Mucosa of descending colon (tissue), 3 donors: ENCODE measurements around the gene HOXA3. TPM values are rescaled to one million over a fixed set of nuclear protein-coding genes. Genes with fewer than 3 reads are reported as not detected.
A peak's percentile ranks its signal among the peaks of the same experiment; 100 is the strongest.

Experiments used
- ATAC-seq: fragments of 200-7000 bp; cut with Tn5 transposase; one replicate; pipeline ENCODE4 v1.9.1; 2020; ENCODE audit warnings: mild to moderate bottlenecking, moderate library complexity
- DNase-seq, 3 donors: peaks; one replicate each; pipeline ENCODE4 v3.0.0-alpha.2; 2020
- H3K36me3 ChIP-seq: fragments of 200-600 bp; one replicate; pipeline ENCODE4 v1.8.0; 2021; ENCODE audit warnings: low read depth, mild to moderate bottlenecking
- H3K4me1 ChIP-seq: fragments of 200-600 bp; one replicate; pipeline ENCODE4 v1.8.0; 2021; ENCODE audit warnings: low read depth, mild to moderate bottlenecking
- H3K4me3 ChIP-seq: fragments of 200-600 bp; one replicate; pipeline ENCODE4 v1.8.0; 2021; ENCODE audit warnings: mild to moderate bottlenecking
- H3K9me3 ChIP-seq: fragments of 200-600 bp; one replicate; pipeline ENCODE4 v1.8.0; 2021; ENCODE audit warnings: mild to moderate bottlenecking
- CTCF ChIP-seq: fragments of 200-600 bp; IDR thresholded peaks from one replicate; pipeline ENCODE4 v1.8.0; 2022; ENCODE audit warnings: antibody characterized with exemption, mild to moderate bottlenecking
- intact Hi-C, 2 donors: fragments of 100-400 bp; cut with DNase I in 1 of 2; cut with micrococcal nuclease in 1 of 2; formaldehyde crosslinking; loops; one replicate each; pipeline versions ENCODE4 v1.11.0 to v1.11.1; 2022; cut with DNase I, micrococcal nuclease
- total RNA-seq, 3 donors: library from RNA; stranded (reverse); fragmentation: NEBNext Ultra II Directional in 2 of 3; extraction: Animal tissue kit (Norgen Biotek cat#: 25700) in 2 of 3; gene quantifications; one replicate each; pipeline versions ENCODE4 v1.2.1 to v1.2.4, GENCODE V29; 2021 to 2023
- donor health status: DM: no; HTN: no; CAD: no; lungs with moderate emphysema.
- donor health status: DM: no; HTN: no; CAD: no.
- donor health status: DM: no; HTN: yes; CAD: no.

HOXA3 gene
- total RNA-seq, 3 donors from 2014 or later: 19.9 to 38.1 (median 20.5) TPM

DNA sequence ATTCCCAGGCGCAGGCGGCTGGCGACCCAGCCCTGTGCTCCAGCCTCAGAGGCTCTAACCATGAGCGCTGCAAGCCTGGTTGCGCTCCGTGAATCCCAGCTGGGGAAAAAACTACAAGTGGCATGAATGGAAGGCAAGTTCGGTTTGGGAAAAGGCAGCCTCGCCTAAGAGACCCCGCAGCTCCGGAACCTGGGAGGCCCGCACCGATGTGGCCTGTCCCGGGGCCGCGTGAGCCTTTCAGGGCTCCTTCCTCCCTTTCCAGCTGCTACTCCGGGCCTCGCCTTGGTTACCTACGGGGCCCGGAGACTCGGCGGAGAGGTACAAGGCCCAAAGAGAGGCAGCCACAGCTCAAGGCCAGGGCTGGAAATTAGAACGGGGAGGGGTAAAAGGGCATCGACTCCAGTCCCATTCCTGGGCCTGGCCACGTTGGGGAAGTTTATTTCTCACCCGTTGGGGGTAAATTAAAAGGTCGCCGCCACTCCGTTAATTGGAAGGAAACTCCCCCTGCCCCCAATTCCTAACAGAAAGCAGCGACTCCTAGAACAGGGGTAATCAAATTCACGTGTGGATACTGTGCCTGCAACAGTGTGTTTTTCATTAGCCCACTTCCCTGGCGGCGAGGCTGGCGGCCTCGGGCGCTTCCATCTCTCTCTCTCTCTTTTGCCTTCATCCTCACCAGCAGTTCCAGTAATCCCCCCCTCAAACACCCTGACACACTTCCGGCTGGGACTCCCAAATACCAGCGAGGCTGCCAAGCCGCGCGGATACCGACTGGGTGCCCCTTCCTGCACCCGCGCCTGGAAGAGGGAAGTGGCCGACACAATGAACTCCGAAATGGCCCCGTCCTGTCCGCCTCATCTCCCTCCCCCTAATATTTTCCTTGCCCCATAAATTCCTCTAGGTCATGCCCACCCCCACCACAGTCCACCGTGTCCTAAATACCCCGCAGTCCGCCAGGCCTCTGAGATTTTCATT, 14.4 kb upstream of the HOXA3 start:
- Histone ChIP-seq H3K4me3 (peak overlapping the region; percentile 5), H3K4me1 (peaks cover 9% of the 10 kb centered on the region), H3K36me3 (no peaks in the 10 kb centered on the region), H3K9me3 (no peaks in the 10 kb centered on the region)
- DNase-seq (peak in 2 of 3 donors; percentile 63), ATAC-seq (no peak)
- intact Hi-C loops: loop anchor here (5.0 to 10.0 kb wide), 2 partner anchors 1302 to 1310 kb away; no protein-coding TSS in a partner anchor
- TF ChIP-seq CTCF: no peak

DNA sequence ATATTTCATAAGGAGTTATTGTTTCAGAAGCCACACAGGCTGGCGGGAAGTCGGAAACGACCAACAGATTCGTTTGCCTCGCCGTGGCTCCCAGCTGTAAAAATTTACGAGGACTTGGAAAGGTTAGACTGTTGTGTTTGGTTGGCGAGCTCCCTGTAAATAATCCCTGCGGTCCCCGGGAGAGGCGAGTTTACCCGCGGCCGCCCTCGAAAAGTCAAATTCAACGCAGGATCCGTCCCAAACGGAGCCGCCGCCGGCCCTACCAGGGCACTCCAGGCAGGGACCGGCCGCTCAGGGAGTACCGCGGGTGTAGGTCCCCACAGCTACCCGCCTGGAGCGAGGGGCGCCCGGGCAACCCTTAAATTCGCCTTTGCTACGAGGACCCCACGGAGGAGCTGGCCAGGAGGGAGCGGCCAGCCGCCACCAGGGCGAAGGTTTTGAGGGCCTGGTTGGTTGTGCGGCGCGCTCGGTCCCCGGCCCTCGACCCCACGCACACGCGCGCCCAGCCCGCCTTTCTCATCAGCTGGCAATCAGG, 13.7 kb upstream of the HOXA3 start:
- intact Hi-C loops: loop anchor here (5.0 to 10.0 kb wide), 2 partner anchors 1301 to 1309 kb away; no protein-coding TSS in a partner anchor
- Histone ChIP-seq H3K4me1 (peaks cover 10% of the 10 kb centered on the region), H3K36me3 (no peaks in the 10 kb centered on the region), H3K4me3 (peak overlapping the region; percentile 5), H3K9me3 (no peaks in the 10 kb centered on the region)
- DNase-seq (peak in 2 of 3 donors; percentile 62 to 78), ATAC-seq (peak; percentile 5)
- no peak for TF ChIP-seq CTCF

- peak; percentile 88 to 93 (median 88) for DNase-seq
- peak; percentile 26 for ATAC-seq
- Histone ChIP-seq H3K4me3 (peak within 1 kb of the TSS; percentile 48), H3K36me3 (no peaks in the 10 kb centered on the region), H3K4me1 (peaks cover 10% of the 10 kb centered on the region), H3K9me3 (no peaks in the 10 kb centered on the region)
- TF ChIP-seq CTCF: no peak
- intact Hi-C loops: loop anchor here (5.0 to 10.0 kb wide), 2 partner anchors 1301 to 1308 kb away; no protein-coding TSS in a partner anchor
Measured at GRCh38 chr7:27165089-27165995, 13.0 kb upstream of the HOXA3 start, which contains the start of gene HOXA9. Gene HOXA9, minus strand, starts transcription at chr7:27165537. Its CDS starts 80 bp downstream, at chr7:27165457.

- peak in 2 of 3 donors; percentile 66 to 76 for DNase-seq
- intact Hi-C loops: loop anchor here (5.0 to 10.0 kb wide), 3 partner anchors 797 to 1307 kb away; no protein-coding TSS in a partner anchor
- TF ChIP-seq CTCF: no peak
- no peaks in the 10 kb centered on the region for H3K36me3 ChIP-seq
- H3K4me1 ChIP-seq: peaks cover 10% of the 10 kb centered on the region
- H3K4me3 ChIP-seq: peak overlapping the region; percentile 48
- H3K9me3 ChIP-seq: no peaks in the 10 kb centered on the region
- no peak for ATAC-seq
Measured at GRCh38 chr7:27164367-27165088, 12.1 kb upstream of the HOXA3 start.
